Caco-2 (cell line): ENCODE measurements around the gene CEPT1. TPM values are rescaled to one million over a fixed set of nuclear protein-coding genes. Genes with fewer than 3 reads are reported as not detected.

Experiments
- BruUV-seq: library from RNA; stranded (reverse); fragments of 400-500 nt; replicated peaks from 2 replicates; lab custom pipeline; 2021; lab: Mats Ljungman, UMichigan
- CTCF ChIA-PET: fragments of 300-600 bp; sonication (Branson Sonifier 250); formaldehyde crosslinking; loops from one replicate; lab custom pipeline; 2022; ENCODE audit warnings: antibody characterized with exemption; lab: Charles Lee
- POLR2A ChIA-PET: fragments of 300-600 bp; sonication (Branson Sonifier 250); formaldehyde crosslinking; loops from one replicate; lab custom pipeline; 2022; ENCODE audit warnings: antibody characterized with exemption; lab: Charles Lee
- DNase-seq, 2 experiments: peaks; one replicate each; pipeline versions ENCODE4 v3.0.0 to v3.0.0-alpha.2; 2020 to 2022
- H3K27me3 ChIP-seq: replicated peaks from 2 replicates; pipeline ENCODE4 v1.6.0; 2011; ENCODE audit warnings: low read length; ENCODE audit not compliant: control insufficient read depth, insufficient read depth
- H3K36me3 ChIP-seq: 2 replicates; pipeline ENCODE4 v1.5.1; 2011; ENCODE audit warnings: low read length; ENCODE audit not compliant: control insufficient read depth, insufficient read depth
- H3K4me1 ChIP-seq: fragments of 250-450 bp; sonication (Bioruptor Pico); 2 replicates; pipeline ENCODE4 v1.5.1; 2020; ENCODE audit warnings: mild to moderate bottlenecking
- H3K4me3 ChIP-seq: 2 replicates; pipeline ENCODE4 v1.5.1; 2011; ENCODE audit warnings: low read depth, mild to moderate bottlenecking, control low read depth, low read length
- H3K9me3 ChIP-seq: fragments of 250-450 bp; sonication (Bioruptor Pico); 2 replicates; pipeline ENCODE4 v1.5.1; 2020; ENCODE audit warnings: mild to moderate bottlenecking, moderate library complexity
- H3K27ac Mint-ChIP-seq: one replicate; pipeline ENCODE4 v1.8.0; 2022; ENCODE audit warnings: mixed read lengths; ENCODE audit not compliant: unreplicated experiment
- H3K27me3 Mint-ChIP-seq: one replicate; pipeline ENCODE4 v1.8.0; 2022; ENCODE audit warnings: mixed read lengths; ENCODE audit not compliant: insufficient read depth, unreplicated experiment
- H3K36me3 Mint-ChIP-seq: one replicate; pipeline ENCODE4 v1.8.0; 2022; ENCODE audit warnings: mild to moderate bottlenecking, mixed read lengths; ENCODE audit not compliant: insufficient read depth, unreplicated experiment
- H3K4me1 Mint-ChIP-seq: one replicate; pipeline ENCODE4 v1.8.0; 2022; ENCODE audit warnings: low read depth, mixed read lengths; ENCODE audit not compliant: unreplicated experiment
- H3K4me3 Mint-ChIP-seq: one replicate; pipeline ENCODE4 v1.8.0; 2022; ENCODE audit warnings: mild to moderate bottlenecking, moderate library complexity, mixed read lengths; ENCODE audit not compliant: unreplicated experiment
- H3K9me3 Mint-ChIP-seq: one replicate; pipeline ENCODE4 v1.8.0; 2022; ENCODE audit warnings: mixed read lengths; ENCODE audit not compliant: unreplicated experiment
- intact Hi-C: fragments of 100-400 bp; cut with micrococcal nuclease; formaldehyde crosslinking; loops from one replicate; pipeline ENCODE4 v1.10.0; 2022; ENCODE audit not compliant: unreplicated experiment
- total RNA-seq: library from RNA; stranded (reverse); gene quantifications from 2 replicates; pipeline ENCODE4 v1.2.3, GENCODE V29; 2022
- TF ChIP-seq, protein P1 (sequence below), 2 experiments: fragments of 200-600 bp in 1 of 2; IDR thresholded peaks; 1 replicate in 1 of 2; 2 replicates in 1 of 2; pipeline versions ENCODE4 v1.5.1 to v1.8.0; 2011 to 2022; ENCODE audit warnings: antibody characterized with exemption in 1 of 2, control low read depth in 1 of 2, inconsistent platforms in 1 of 2, low read depth in 1 of 2, low read length in 1 of 2, mild to moderate bottlenecking in 1 of 2, moderate library complexity in 1 of 2; ENCODE audit not compliant: insufficient read depth in 1 of 2, severe bottlenecking in 1 of 2, unreplicated experiment in 1 of 2

Gene CEPT1
- total RNA-seq, 1 experiment from 2014 or later, result 17.3 TPM

DNA sequence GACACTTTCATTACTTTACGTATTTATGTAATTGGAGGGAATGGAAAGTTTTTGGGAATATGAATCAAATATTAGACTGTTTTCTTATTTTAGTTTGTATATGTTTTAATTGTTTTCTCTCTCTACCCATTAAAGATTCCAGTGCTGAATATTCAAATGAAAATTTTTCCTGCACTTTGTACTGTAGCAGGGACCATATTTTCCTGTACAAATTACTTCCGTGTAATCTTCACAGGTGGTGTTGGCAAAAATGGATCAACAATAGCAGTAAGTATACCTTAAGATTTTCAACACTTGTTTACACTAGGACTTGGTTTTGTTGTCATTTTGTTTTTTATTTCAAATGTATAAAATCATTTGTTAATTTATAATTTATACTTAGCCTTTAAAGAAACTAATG is 42.0 kb downstream of the CEPT1 start:
- no peak overlapping the region for H3K4me3 Mint-ChIP-seq
- no peaks in the 10 kb centered on the region for H3K9me3 ChIP-seq
- no TSS peak for BruUV-seq
- H3K27me3 ChIP-seq, result no peaks in the 10 kb centered on the region
- H3K4me1 Mint-ChIP-seq, result no peaks in the 10 kb centered on the region
- ChIA-PET POLR2A (no interaction called here), CTCF (no interaction called here)
- peaks cover 33% of the 10 kb centered on the region for H3K36me3 Mint-ChIP-seq
- DNase-seq, result no peak
- no peaks in the 10 kb centered on the region for H3K4me1 ChIP-seq
- H3K9me3 Mint-ChIP-seq, result no peaks in the 10 kb centered on the region
- H3K36me3 ChIP-seq, result no peaks in the 10 kb centered on the region
- TF ChIP-seq, protein P1, sequence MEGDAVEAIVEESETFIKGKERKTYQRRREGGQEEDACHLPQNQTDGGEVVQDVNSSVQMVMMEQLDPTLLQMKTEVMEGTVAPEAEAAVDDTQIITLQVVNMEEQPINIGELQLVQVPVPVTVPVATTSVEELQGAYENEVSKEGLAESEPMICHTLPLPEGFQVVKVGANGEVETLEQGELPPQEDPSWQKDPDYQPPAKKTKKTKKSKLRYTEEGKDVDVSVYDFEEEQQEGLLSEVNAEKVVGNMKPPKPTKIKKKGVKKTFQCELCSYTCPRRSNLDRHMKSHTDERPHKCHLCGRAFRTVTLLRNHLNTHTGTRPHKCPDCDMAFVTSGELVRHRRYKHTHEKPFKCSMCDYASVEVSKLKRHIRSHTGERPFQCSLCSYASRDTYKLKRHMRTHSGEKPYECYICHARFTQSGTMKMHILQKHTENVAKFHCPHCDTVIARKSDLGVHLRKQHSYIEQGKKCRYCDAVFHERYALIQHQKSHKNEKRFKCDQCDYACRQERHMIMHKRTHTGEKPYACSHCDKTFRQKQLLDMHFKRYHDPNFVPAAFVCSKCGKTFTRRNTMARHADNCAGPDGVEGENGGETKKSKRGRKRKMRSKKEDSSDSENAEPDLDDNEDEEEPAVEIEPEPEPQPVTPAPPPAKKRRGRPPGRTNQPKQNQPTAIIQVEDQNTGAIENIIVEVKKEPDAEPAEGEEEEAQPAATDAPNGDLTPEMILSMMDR (IDR thresholded peaks at IDR 0.05; ENCODE audit: insufficient read depth in 1 of 2, low read depth in 1 of 2, low read length in 1 of 2, severe bottlenecking in 1 of 2, unreplicated experiment in 1 of 2), result no peak
- intact Hi-C loops, result no loop called here
- no peaks in the 10 kb centered on the region for H3K27me3 Mint-ChIP-seq
- no peak overlapping the region for H3K27ac Mint-ChIP-seq
- no peak overlapping the region for H3K4me3 ChIP-seq

DNA sequence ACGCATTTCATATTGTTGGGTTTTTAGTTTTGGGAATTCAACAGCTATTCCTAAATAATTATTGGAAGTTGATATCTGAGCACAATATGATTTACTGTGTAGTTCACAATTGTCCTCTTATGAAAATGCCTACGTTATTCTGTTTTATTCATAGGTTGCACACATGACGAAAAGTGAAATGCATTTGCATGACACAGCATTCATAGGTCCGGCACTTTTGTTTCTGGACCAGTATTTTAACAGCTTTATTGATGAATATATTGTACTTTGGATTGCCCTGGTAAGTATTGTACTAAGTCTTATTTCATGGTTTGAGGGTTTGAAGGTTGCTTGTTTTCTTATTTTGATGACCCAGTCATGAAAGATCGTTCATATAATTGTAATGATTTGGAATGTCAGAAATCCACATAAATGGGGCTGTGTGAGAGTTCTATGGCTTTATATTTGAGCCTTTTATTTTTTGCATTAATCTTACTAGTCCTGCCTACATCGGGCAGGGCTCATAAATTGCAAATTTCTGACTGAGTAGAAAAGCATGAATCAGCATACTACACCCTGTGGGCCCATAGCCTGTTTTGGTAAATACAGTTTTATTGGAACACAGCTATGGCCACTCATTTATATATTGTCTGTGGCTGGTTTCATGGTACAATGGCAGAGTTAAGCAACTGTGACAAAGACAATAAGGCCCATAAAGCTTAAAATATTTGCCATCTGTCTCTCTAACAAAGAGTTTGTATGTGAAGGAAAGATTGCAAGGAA is 43.5 kb downstream of the CEPT1 start:
- TF ChIP-seq, protein P1 (IDR thresholded peaks at IDR 0.05; ENCODE audit: insufficient read depth in 1 of 2, low read depth in 1 of 2, low read length in 1 of 2, severe bottlenecking in 1 of 2, unreplicated experiment in 1 of 2), result no peak
- H3K9me3 Mint-ChIP-seq, result no peaks in the 10 kb centered on the region
- DNase-seq, result no peak
- ChIA-PET POLR2A (no interaction called here), CTCF (no interaction called here)
- Histone ChIP-seq H3K9me3 (no peaks in the 10 kb centered on the region), H3K4me3 (no peak overlapping the region), H3K27me3 (no peaks in the 10 kb centered on the region), H3K4me1 (no peaks in the 10 kb centered on the region), H3K36me3 (no peaks in the 10 kb centered on the region)
- no peaks in the 10 kb centered on the region for H3K4me1 Mint-ChIP-seq
- H3K36me3 Mint-ChIP-seq, result peaks cover 41% of the 10 kb centered on the region
- intact Hi-C loops, result no loop called here
- H3K4me3 Mint-ChIP-seq, result no peak overlapping the region
- no peak overlapping the region for H3K27ac Mint-ChIP-seq
- no TSS peak for BruUV-seq
- no peaks in the 10 kb centered on the region for H3K27me3 Mint-ChIP-seq

DNA sequence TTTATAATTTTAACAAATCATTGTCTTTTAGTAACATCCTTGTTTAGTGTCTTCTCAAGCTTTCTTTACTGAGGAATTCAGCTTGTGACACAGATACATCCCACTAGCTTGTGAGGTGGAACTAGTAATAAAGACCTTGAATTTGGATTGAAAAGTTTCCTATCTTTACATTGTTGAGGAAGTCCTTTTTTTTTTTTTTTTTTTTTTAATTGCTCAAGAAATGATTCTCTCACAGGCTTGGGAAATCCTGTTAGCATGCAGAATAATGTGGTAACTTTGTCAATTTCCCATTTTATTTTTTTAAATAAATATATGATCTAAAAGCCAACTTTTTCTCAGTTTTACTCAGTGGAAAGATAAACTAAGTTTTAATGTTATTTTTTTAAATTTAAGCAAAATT is 44.6 kb downstream of the CEPT1 start:
- Histone ChIP-seq H3K4me1 (no peaks in the 10 kb centered on the region), H3K27me3 (no peaks in the 10 kb centered on the region), H3K4me3 (no peak overlapping the region), H3K9me3 (no peaks in the 10 kb centered on the region), H3K36me3 (peaks cover 1% of the 10 kb centered on the region; the same call in 1 of the 2 replicates)
- H3K9me3 Mint-ChIP-seq, result no peaks in the 10 kb centered on the region
- intact Hi-C loops, result no loop called here
- no TSS peak for BruUV-seq
- no peak overlapping the region for H3K4me3 Mint-ChIP-seq
- CTCF ChIA-PET, result interaction anchor here (0.7 kb wide), 1 partner anchor 38 kb away, joined by 3 read pairs; no protein-coding TSS in a partner anchor
- DNase-seq, result no peak
- peaks cover 53% of the 10 kb centered on the region for H3K36me3 Mint-ChIP-seq
- POLR2A ChIA-PET, result no interaction called here
- TF ChIP-seq, protein P1 (IDR thresholded peaks at IDR 0.05; ENCODE audit: insufficient read depth in 1 of 2, low read depth in 1 of 2, low read length in 1 of 2, severe bottlenecking in 1 of 2, unreplicated experiment in 1 of 2), result no peak
- no peaks in the 10 kb centered on the region for H3K27me3 Mint-ChIP-seq
- H3K4me1 Mint-ChIP-seq, result no peaks in the 10 kb centered on the region
- no peak overlapping the region for H3K27ac Mint-ChIP-seq
